GM18508 (cell line): ENCODE data around the gene TRMT44.

ENCODE experiments used
- ATAC-seq: cut with Tn5 transposase; IDR thresholded peaks from one replicate; pipeline ENCODE4 v1.9.1; 2021; ENCODE audit warnings: moderate number of reproducible peaks; ENCODE audit not compliant: insufficient read depth, unreplicated experiment

Gene TRMT44

GRCh38 chr4:8428288-8429097 lies 12.1 kb upstream of the TRMT44 start:
- peak; percentile 61 for ATAC-seq

GRCh38 chr4:8431553-8431952 lies 9.0 kb upstream of the TRMT44 start:
- ATAC-seq = no peak

GRCh38 chr4:8433136-8433535 lies 7.4 kb upstream of the TRMT44 start:
- ATAC-seq = no peak

GRCh38 chr4:8434251-8435073 lies 6.1 kb upstream of the TRMT44 start:
- ATAC-seq = no peak

GRCh38 chr4:8435656-8436121 lies 4.9 kb upstream of the TRMT44 start:
- peak; percentile 46 for ATAC-seq

GRCh38 chr4:8437281-8437680 lies 3.3 kb upstream of the TRMT44 start:
- no peak for ATAC-seq

GRCh38 chr4:8438743-8439142 lies 1.8 kb upstream of the TRMT44 start:
- ATAC-seq = no peak

- ATAC-seq = no peak
Observed at GRCh38 chr4:8439168-8439567, 1.4 kb upstream of the TRMT44 start.

- ATAC-seq = peak; percentile 14
Observed at GRCh38 chr4:8439914-8440491, 574 bp upstream of the TRMT44 start.

- ATAC-seq = no peak
Observed at GRCh38 chr4:8441499-8442091, 1.0 kb downstream of the TRMT44 start.

GRCh38 chr4:8442596-8443358 lies 2.2 kb downstream of the TRMT44 start:
- no peak for ATAC-seq

- no peak for ATAC-seq
Observed at GRCh38 chr4:8443801-8444200, 3.2 kb downstream of the TRMT44 start.

- ATAC-seq = no peak
Observed at GRCh38 chr4:8446122-8446521, 5.5 kb downstream of the TRMT44 start.

- no peak for ATAC-seq
Observed at GRCh38 chr4:8451440-8452182, 11.0 kb downstream of the TRMT44 start.

GRCh38 chr4:8453957-8454356 lies 13.4 kb downstream of the TRMT44 start:
- ATAC-seq = no peak

- ATAC-seq = no peak
Observed at GRCh38 chr4:8457646-8458252, 17.2 kb downstream of the TRMT44 start.

GRCh38 chr4:8459867-8460445 lies 19.4 kb downstream of the TRMT44 start:
- no peak for ATAC-seq

GRCh38 chr4:8461086-8461485 lies 20.5 kb downstream of the TRMT44 start:
- ATAC-seq = no peak
